Measurements from ENCODE around the gene PEX11B. TPM values are rescaled to one million over a fixed set of nuclear protein-coding genes. Genes with fewer than 3 reads are reported as not detected.

PEX11B gene
- polyA plus RNA-seq (2013): 14.5 TPM

DNA sequence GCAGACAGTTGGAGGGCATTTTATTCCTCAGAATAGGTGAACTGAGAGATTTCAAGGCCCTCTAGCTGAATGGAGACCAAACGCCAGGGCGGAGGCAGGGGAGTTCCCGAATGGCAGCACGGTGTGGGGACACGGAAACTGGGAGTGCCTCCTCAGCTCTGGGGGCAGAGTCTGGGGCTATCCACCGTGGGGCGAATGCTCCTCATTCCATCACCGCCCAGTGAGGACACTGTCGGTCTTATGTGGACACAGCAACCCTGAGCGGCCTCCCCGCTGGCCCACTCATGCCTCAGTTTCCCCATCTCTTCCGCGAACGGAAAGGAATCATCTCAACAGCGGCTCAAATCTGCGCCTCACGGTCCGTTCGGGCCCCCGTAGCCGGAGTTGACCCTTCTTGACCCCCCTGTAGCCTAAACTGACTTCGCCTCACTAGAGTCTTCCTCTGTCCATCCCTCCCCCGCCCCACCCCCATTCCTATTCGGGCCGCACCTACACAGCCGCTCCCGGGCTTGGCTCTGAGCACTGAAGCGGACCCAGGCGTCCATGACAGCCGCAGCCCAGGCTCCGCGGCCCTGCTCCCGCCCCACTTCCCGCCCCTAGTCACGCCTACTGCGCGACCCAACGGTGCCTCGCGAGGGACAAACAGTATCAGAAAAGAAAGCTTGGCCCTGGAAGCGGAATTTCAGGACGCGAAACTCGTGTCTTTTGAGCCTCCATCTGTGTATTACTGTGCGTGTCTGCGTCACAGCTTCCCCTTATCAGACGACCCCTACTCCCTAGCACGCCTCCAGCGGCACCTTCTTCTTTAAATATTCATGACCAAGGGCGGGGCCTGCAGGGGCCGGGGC, at the start of gene PEX11B:
Gene PEX11B, minus strand, starts transcription at position 574 of the 848 bp plus-strand sequence. Its CDS starts 29 bp downstream, at position 545.
- ChIA-PET POLR2A (interaction anchor here (1.1 to 2.1 kb wide), 8 partner anchors 9 to 73 kb away, joined by 3 to 15 read pairs (median 5); partner anchors contain the start of genes ANKRD34A, LIX1L, NUDT17 and PIAS3), CTCF (interaction anchor here (1.0 to 2.5 kb wide), 8 partner anchors 9 to 114 kb away, joined by 3 to 12 read pairs (median 3); partner anchors contain the start of genes HJV, NUDT17, RBM8A and TXNIP)
- peak; percentile 99 to 100 (median 100) for DNase-seq
- H3K36me3 ChIP-seq (ENCODE audit: control insufficient read depth in 4 of 4, insufficient read depth in 4 of 4, low read length in 3 of 4): peaks cover 6 to 33% (median 19%) of the 10 kb centered on the region in 4 experiments
- H3K27me3 ChIP-seq (replicated peaks in 2 of 5; ENCODE audit: control insufficient read depth in 4 of 5, insufficient read depth in 5 of 5, low read length in 4 of 5): no peaks in the 10 kb centered on the region
- peak within 1 kb of the TSS; percentile 75 to 83 for H3K27ac ChIP-seq (ENCODE audit: insufficient read depth in 1 of 2, low read depth in 1 of 2, low read length in 2 of 2, poor library complexity in 1 of 2, severe bottlenecking in 2 of 2)
- H3K9me3 ChIP-seq (ENCODE audit: control extremely low read depth in 1 of 5, control insufficient read depth in 4 of 5, insufficient read depth in 2 of 5, low read depth in 1 of 5, low read length in 4 of 5): no peaks in the 10 kb centered on the region
- peak within 1 kb of the TSS; percentile 75 to 99 (median 94) for H3K4me3 ChIP-seq (ENCODE audit: control insufficient read depth in 1 of 7, extremely low read depth in 1 of 7, insufficient read depth in 4 of 7, low read depth in 2 of 7, low read length in 6 of 7)
- 0% methylated on average over 40 of the region's 51 CpGs for WGBS (ENCODE audit: insufficient coverage)
- H3K4me1 ChIP-seq (ENCODE audit: control extremely low read depth in 1 of 4, control insufficient read depth in 4 of 4, insufficient read depth in 4 of 4, low read length in 3 of 4): peaks cover 2 to 28% (median 23%) of the 10 kb centered on the region in 4 experiments

GRCh38 chr1:145967288-145967687, 48.8 kb upstream of the PEX11B start:
- Histone ChIP-seq H3K27ac (ENCODE audit: insufficient read depth in 1 of 2, low read depth in 1 of 2, low read length in 2 of 2, poor library complexity in 1 of 2, severe bottlenecking in 2 of 2) (no peak overlapping the region), H3K9me3 (ENCODE audit: control extremely low read depth in 1 of 5, control insufficient read depth in 4 of 5, insufficient read depth in 2 of 5, low read depth in 1 of 5, low read length in 4 of 5) (peaks cover 0 to 4% (median 3%) of the 10 kb centered on the region in 5 experiments), H3K36me3 (ENCODE audit: control insufficient read depth in 4 of 4, insufficient read depth in 4 of 4, low read length in 3 of 4) (peaks cover 0 to 4% (median 0%) of the 10 kb centered on the region in 4 experiments), H3K4me1 (ENCODE audit: control extremely low read depth in 1 of 4, control insufficient read depth in 4 of 4, insufficient read depth in 4 of 4, low read length in 3 of 4) (peaks cover 18 to 28% (median 24%) of the 10 kb centered on the region in 4 experiments), H3K4me3 (ENCODE audit: control insufficient read depth in 1 of 7, extremely low read depth in 1 of 7, insufficient read depth in 4 of 7, low read depth in 2 of 7, low read length in 6 of 7) (no peak overlapping the region), H3K27me3 (replicated peaks in 2 of 5; ENCODE audit: control insufficient read depth in 4 of 5, insufficient read depth in 5 of 5, low read length in 4 of 5) (peaks cover 0 to 3% (median 0%) of the 10 kb centered on the region in 5 experiments)
- ChIA-PET CTCF (interaction anchor here (1.0 to 4.2 kb wide), 7 partner anchors 10 to 51 kb away, joined by 3 to 13 read pairs (median 4); partner anchors contain the start of genes LIX1L and RBM8A), POLR2A (no interaction called here)
- DNase-seq: no peak
- 100% methylated on average over 1 of the region's 2 CpGs for whole genome bisulfite sequencing (ENCODE audit: insufficient coverage)

GRCh38 chr1:145965119-145965744, 46.7 kb upstream of the PEX11B start:
- Histone ChIP-seq H3K4me1 (ENCODE audit: control extremely low read depth in 1 of 4, control insufficient read depth in 4 of 4, insufficient read depth in 4 of 4, low read length in 3 of 4) (peaks cover 23 to 48% (median 39%) of the 10 kb centered on the region in 4 experiments), H3K4me3 (ENCODE audit: control insufficient read depth in 1 of 7, extremely low read depth in 1 of 7, insufficient read depth in 4 of 7, low read depth in 2 of 7, low read length in 6 of 7) (peak overlapping the region in 6 of 7 experiments; percentile 82 to 98 (median 96)), H3K27me3 (replicated peaks in 2 of 5; ENCODE audit: control insufficient read depth in 4 of 5, insufficient read depth in 5 of 5, low read length in 4 of 5) (peaks cover 0 to 3% (median 0%) of the 10 kb centered on the region in 5 experiments), H3K9me3 (ENCODE audit: control extremely low read depth in 1 of 5, control insufficient read depth in 4 of 5, insufficient read depth in 2 of 5, low read depth in 1 of 5, low read length in 4 of 5) (peaks cover 0 to 4% (median 3%) of the 10 kb centered on the region in 5 experiments), H3K27ac (ENCODE audit: insufficient read depth in 1 of 2, low read depth in 1 of 2, low read length in 2 of 2, poor library complexity in 1 of 2, severe bottlenecking in 2 of 2) (peak overlapping the region; percentile 68 to 93), H3K36me3 (ENCODE audit: control insufficient read depth in 4 of 4, insufficient read depth in 4 of 4, low read length in 3 of 4) (peaks cover 0 to 4% (median 0%) of the 10 kb centered on the region in 4 experiments)
- CTCF ChIA-PET: interaction anchor here (0.9 to 3.7 kb wide), 8 partner anchors 12 to 57 kb away, joined by 3 to 47 read pairs (median 4); partner anchors contain the start of gene RBM8A
- no peak for DNase-seq
- WGBS (ENCODE audit: insufficient coverage): no CpG with 5 or more reads among the region's 5 CpGs
- POLR2A ChIA-PET: interaction anchor here (0.6 to 2.1 kb wide), 5 partner anchors 15 to 106 kb away, joined by 3 to 9 read pairs (median 4); partner anchors contain the start of genes PIAS3 and RBM8A

- Histone ChIP-seq H3K9me3 (ENCODE audit: control extremely low read depth in 1 of 5, control insufficient read depth in 4 of 5, insufficient read depth in 2 of 5, low read depth in 1 of 5, low read length in 4 of 5) (peaks cover 0 to 4% (median 3%) of the 10 kb centered on the region in 5 experiments), H3K27ac (ENCODE audit: insufficient read depth in 1 of 2, low read depth in 1 of 2, low read length in 2 of 2, poor library complexity in 1 of 2, severe bottlenecking in 2 of 2) (peak within 1 kb of the TSS; percentile 68 to 93), H3K4me1 (ENCODE audit: control extremely low read depth in 1 of 4, control insufficient read depth in 4 of 4, insufficient read depth in 4 of 4, low read length in 3 of 4) (peaks cover 28 to 55% (median 46%) of the 10 kb centered on the region in 4 experiments), H3K4me3 (ENCODE audit: control insufficient read depth in 1 of 7, extremely low read depth in 1 of 7, insufficient read depth in 4 of 7, low read depth in 2 of 7, low read length in 6 of 7) (peak within 1 kb of the TSS; percentile 82 to 98 (median 96)), H3K36me3 (ENCODE audit: control insufficient read depth in 4 of 4, insufficient read depth in 4 of 4, low read length in 3 of 4) (peaks cover 0 to 4% (median 0%) of the 10 kb centered on the region in 4 experiments), H3K27me3 (replicated peaks in 2 of 5; ENCODE audit: control insufficient read depth in 4 of 5, insufficient read depth in 5 of 5, low read length in 4 of 5) (peaks cover 0 to 3% (median 0%) of the 10 kb centered on the region in 5 experiments)
- peak; percentile 91 to 95 (median 94) for DNase-seq
- 0% methylated on average over 31 of the region's 37 CpGs for WGBS (ENCODE audit: insufficient coverage)
- ChIA-PET POLR2A (interaction anchor here (0.6 to 2.1 kb wide), 6 partner anchors 34 to 105 kb away, joined by 3 to 9 read pairs (median 4); partner anchors contain the start of genes PEX11B, PIAS3 and RBM8A), CTCF (interaction anchor here (0.8 to 3.7 kb wide), 10 partner anchors 13 to 118 kb away, joined by 3 to 47 read pairs (median 3); partner anchors contain the start of gene RBM8A)
Observed at GRCh38 chr1:145964328-145965118, 46.0 kb upstream of the PEX11B start, which contains the start of the genes ANKRD34A and POLR3GL. TSS of gene ANKRD34A (minus strand) at chr1:145964575. CDS start at chr1:145961759, 2,816 bp downstream. TSS of gene POLR3GL (plus strand) at chr1:145964690. CDS start at chr1:145974866, 10,176 bp downstream.

- CTCF ChIA-PET: interaction anchor here (0.8 to 3.7 kb wide), 9 partner anchors 9 to 116 kb away, joined by 3 to 47 read pairs (median 3); partner anchors contain the start of gene RBM8A
Observed at GRCh38 chr1:145963265-145964019, 44.9 kb upstream of the PEX11B start.

More at GRCh38 chr1:145963265-145964019, 44.9 kb upstream of the PEX11B start:
- DNase-seq: no peak
- peak overlapping the region in 6 of 7 experiments; percentile 82 to 98 (median 96) for H3K4me3 ChIP-seq (ENCODE audit: control insufficient read depth in 1 of 7, extremely low read depth in 1 of 7, insufficient read depth in 4 of 7, low read depth in 2 of 7, low read length in 6 of 7)
- H3K4me1 ChIP-seq (ENCODE audit: control extremely low read depth in 1 of 4, control insufficient read depth in 4 of 4, insufficient read depth in 4 of 4, low read length in 3 of 4): peaks cover 33 to 64% (median 56%) of the 10 kb centered on the region in 4 experiments
- 69% methylated on average over 4 of the region's 5 CpGs for WGBS (ENCODE audit: insufficient coverage)
- peaks cover 0 to 4% (median 0%) of the 10 kb centered on the region in 4 experiments for H3K36me3 ChIP-seq (ENCODE audit: control insufficient read depth in 4 of 4, insufficient read depth in 4 of 4, low read length in 3 of 4)
- H3K9me3 ChIP-seq (ENCODE audit: control extremely low read depth in 1 of 5, control insufficient read depth in 4 of 5, insufficient read depth in 2 of 5, low read depth in 1 of 5, low read length in 4 of 5): peaks cover 0 to 4% (median 3%) of the 10 kb centered on the region in 5 experiments
- POLR2A ChIA-PET: interaction anchor here (0.6 to 2.1 kb wide), 5 partner anchors 33 to 104 kb away, joined by 3 to 9 read pairs (median 4); partner anchors contain the start of genes PEX11B, PIAS3 and RBM8A
- peaks cover 0 to 3% (median 0%) of the 10 kb centered on the region in 5 experiments for H3K27me3 ChIP-seq (replicated peaks in 2 of 5; ENCODE audit: control insufficient read depth in 4 of 5, insufficient read depth in 5 of 5, low read length in 4 of 5)
- H3K27ac ChIP-seq (ENCODE audit: insufficient read depth in 1 of 2, low read depth in 1 of 2, low read length in 2 of 2, poor library complexity in 1 of 2, severe bottlenecking in 2 of 2): peak overlapping the region in 1 of 2 experiments; percentile 93

Measured in common myeloid progenitor, CD34-positive (primary cell).